GM19193 (cell line): Measurements from ENCODE around the gene AGRP.

Source experiments
- POLR2A ChIP-seq: IDR thresholded peaks from 4 replicates; pipeline ENCODE4 v1.6.1; 2011; ENCODE audit not compliant: insufficient read depth, insufficient read length; ENCODE audit errors: extremely low read depth

AGRP gene

GRCh38 chr16:67459066-67459860 lies 24.1 kb downstream of the AGRP start:
- no peak for TF ChIP-seq POLR2A

- TF ChIP-seq POLR2A: no peak
These were observed 25.2 kb downstream of the AGRP start for GRCh38 chr16:67458121-67458641.

- TF ChIP-seq POLR2A: no peak
These were observed 25.7 kb downstream of the AGRP start for GRCh38 chr16:67457611-67458010.

- no peak for TF ChIP-seq POLR2A
These were observed 26.8 kb downstream of the AGRP start for GRCh38 chr16:67456391-67457081.

- no peak for TF ChIP-seq POLR2A
These were observed 28.5 kb downstream of the AGRP start for GRCh38 chr16:67454852-67455251.

GRCh38 chr16:67454104-67454503 lies 29.2 kb downstream of the AGRP start:
- no peak for TF ChIP-seq POLR2A

GRCh38 chr16:67451704-67452435 lies 31.5 kb downstream of the AGRP start:
- no peak for TF ChIP-seq POLR2A

GRCh38 chr16:67451061-67451703 lies 32.2 kb downstream of the AGRP start:
- no peak for TF ChIP-seq POLR2A

- no peak for TF ChIP-seq POLR2A
These were observed 33.6 kb downstream of the AGRP start for GRCh38 chr16:67449739-67450138.

- no peak for TF ChIP-seq POLR2A
These were observed 34.0 kb downstream of the AGRP start for GRCh38 chr16:67449336-67449735.

- no peak for TF ChIP-seq POLR2A
These were observed 34.8 kb downstream of the AGRP start for GRCh38 chr16:67448580-67448979.

- no peak for TF ChIP-seq POLR2A
These were observed 35.8 kb downstream of the AGRP start for GRCh38 chr16:67447508-67448076.

- no peak for TF ChIP-seq POLR2A
These were observed 36.3 kb downstream of the AGRP start for GRCh38 chr16:67446968-67447507.
